Measurements from ENCODE around the gene SDK1.

The SDK1 gene

DNA sequence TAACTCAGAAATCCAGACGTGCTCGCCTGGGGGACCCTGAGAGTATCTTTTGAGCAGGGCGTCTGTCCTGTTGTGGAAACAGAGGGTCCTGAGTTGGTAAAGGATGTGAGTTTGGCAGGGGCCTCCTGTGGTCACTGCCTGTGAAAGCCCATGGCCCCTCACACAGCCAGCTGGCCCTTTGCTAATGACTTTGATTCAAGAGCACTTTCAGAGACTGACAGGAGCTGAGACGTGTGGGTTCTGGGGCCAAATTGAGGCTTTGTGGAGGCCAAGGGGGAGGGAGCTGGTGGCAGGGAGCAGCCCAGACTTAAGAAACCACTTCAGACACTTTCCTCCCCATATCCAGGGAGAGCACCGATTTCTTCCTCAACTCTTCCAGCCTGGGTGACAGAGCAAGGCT is 921.6 kb downstream of the SDK1 start:
- H3K9me3 ChIP-seq (ENCODE audit: control insufficient read depth in 5 of 5, low read length in 5 of 5): no peaks in the 10 kb centered on the region
- no peaks in the 10 kb centered on the region for H3K4me1 ChIP-seq (ENCODE audit: control insufficient read depth in 5 of 5, insufficient read depth in 5 of 5, low read length in 5 of 5)
- H3K9ac ChIP-seq (ENCODE audit: low read length in 5 of 5): no peak overlapping the region
- no peak overlapping the region for H3K27ac ChIP-seq (ENCODE audit: low read depth, low read length)
- H3K27me3 ChIP-seq (ENCODE audit: control insufficient read depth in 5 of 5, insufficient read depth in 4 of 5, low read length in 5 of 5): no peaks in the 10 kb centered on the region
- H3K36me3 ChIP-seq (ENCODE audit: control insufficient read depth in 5 of 5, insufficient read depth in 5 of 5, low read length in 5 of 5): peaks cover 0 to 14% (median 0%) of the 10 kb centered on the region in 5 donors
- no peak overlapping the region for H3K4me3 ChIP-seq (ENCODE audit: low read depth in 1 of 5, low read length in 5 of 5)

DNA sequence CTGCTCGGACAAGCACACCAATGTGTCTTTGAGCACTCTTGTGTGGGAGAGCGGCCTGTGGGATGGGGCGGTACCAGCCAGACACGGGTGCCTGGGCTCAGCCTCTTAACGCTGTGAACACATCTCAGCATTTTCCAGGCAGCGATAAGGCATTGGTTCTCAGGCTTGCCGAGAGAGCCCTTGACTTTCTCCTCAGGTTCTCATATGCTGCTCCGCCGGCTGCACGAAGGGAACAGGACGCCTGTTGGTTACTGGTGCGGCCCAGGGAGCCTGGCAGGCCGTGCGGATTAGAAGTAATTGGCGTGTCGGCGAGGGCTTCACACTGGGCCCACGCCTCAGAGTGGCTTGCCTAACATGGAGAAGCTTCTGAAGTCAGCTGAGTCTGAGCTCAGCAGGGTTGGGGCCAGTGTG is 924.3 kb downstream of the SDK1 start:
- Histone ChIP-seq H3K27me3 (ENCODE audit: control insufficient read depth in 5 of 5, insufficient read depth in 4 of 5, low read length in 5 of 5) (no peaks in the 10 kb centered on the region), H3K9ac (ENCODE audit: low read length in 5 of 5) (no peak overlapping the region), H3K27ac (ENCODE audit: low read depth, low read length) (no peak overlapping the region), H3K4me1 (ENCODE audit: control insufficient read depth in 5 of 5, insufficient read depth in 5 of 5, low read length in 5 of 5) (no peaks in the 10 kb centered on the region), H3K36me3 (ENCODE audit: control insufficient read depth in 5 of 5, insufficient read depth in 5 of 5, low read length in 5 of 5) (peaks cover 0 to 14% (median 0%) of the 10 kb centered on the region in 5 donors), H3K9me3 (ENCODE audit: control insufficient read depth in 5 of 5, low read length in 5 of 5) (no peaks in the 10 kb centered on the region), H3K4me3 (ENCODE audit: low read depth in 1 of 5, low read length in 5 of 5) (no peak overlapping the region)

DNA sequence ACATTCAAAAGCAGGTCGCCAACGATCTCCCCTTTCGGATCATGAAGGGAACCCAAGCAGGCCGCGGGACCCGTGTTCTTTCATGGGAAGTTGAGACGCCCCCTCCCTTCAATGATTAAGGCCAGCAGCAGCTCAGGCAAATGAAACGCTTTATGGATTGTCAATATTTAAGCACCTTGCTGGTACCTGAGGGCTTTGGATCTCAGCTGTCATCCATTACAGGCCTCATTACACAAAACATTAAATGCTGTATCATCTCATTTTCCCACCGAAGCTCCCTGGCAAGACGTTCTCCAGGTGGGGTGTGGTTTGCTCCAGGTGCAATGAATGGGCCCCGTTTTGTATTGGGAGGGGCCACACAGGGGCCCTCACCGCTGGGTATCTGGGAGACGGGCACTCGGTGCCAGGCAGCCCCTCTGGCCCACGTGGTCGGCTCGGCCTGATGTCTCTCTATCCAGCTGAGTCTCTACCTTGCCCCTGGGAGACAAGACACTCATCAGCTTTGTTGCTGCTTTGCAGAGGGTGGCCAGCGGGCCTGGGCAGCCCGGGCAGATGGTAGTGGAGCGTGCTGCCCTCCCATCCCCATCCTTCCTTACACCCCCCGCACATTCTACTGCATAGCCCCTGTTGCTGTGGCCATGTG is 925.0 kb downstream of the SDK1 start:
- H3K27ac ChIP-seq (ENCODE audit: low read depth, low read length): no peak overlapping the region
- no peaks in the 10 kb centered on the region for H3K9me3 ChIP-seq (ENCODE audit: control insufficient read depth in 5 of 5, low read length in 5 of 5)
- no peaks in the 10 kb centered on the region for H3K27me3 ChIP-seq (ENCODE audit: control insufficient read depth in 5 of 5, insufficient read depth in 4 of 5, low read length in 5 of 5)
- H3K36me3 ChIP-seq (ENCODE audit: control insufficient read depth in 5 of 5, insufficient read depth in 5 of 5, low read length in 5 of 5): peaks cover 0 to 14% (median 0%) of the 10 kb centered on the region in 5 donors
- H3K4me1 ChIP-seq (ENCODE audit: control insufficient read depth in 5 of 5, insufficient read depth in 5 of 5, low read length in 5 of 5): no peaks in the 10 kb centered on the region
- H3K9ac ChIP-seq (ENCODE audit: low read length in 5 of 5): no peak overlapping the region
- no peak overlapping the region for H3K4me3 ChIP-seq (ENCODE audit: low read depth in 1 of 5, low read length in 5 of 5)

DNA sequence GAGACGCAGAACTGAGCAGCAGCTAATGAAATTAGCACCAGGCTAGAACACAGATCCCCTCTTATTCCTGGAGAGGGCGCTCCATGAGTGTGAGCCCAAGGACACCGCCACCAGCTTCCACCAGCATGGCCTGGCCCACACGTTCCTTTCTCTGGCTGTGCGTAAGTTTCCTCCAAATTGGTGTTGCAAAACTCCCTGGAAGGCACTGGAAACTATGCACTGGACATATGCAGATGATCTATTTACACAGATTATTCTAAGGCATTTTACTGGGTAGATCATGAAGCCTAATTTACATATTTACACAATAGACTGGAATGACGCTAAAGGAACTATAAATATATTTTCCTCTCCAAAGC is 925.5 kb downstream of the SDK1 start:
- peaks cover 0 to 10% (median 0%) of the 10 kb centered on the region in 5 donors for H3K36me3 ChIP-seq (ENCODE audit: control insufficient read depth in 5 of 5, insufficient read depth in 5 of 5, low read length in 5 of 5)
- H3K9ac ChIP-seq (ENCODE audit: low read length in 5 of 5): no peak overlapping the region
- no peaks in the 10 kb centered on the region for H3K9me3 ChIP-seq (ENCODE audit: control insufficient read depth in 5 of 5, low read length in 5 of 5)
- no peak overlapping the region for H3K4me3 ChIP-seq (ENCODE audit: low read depth in 1 of 5, low read length in 5 of 5)
- no peaks in the 10 kb centered on the region for H3K4me1 ChIP-seq (ENCODE audit: control insufficient read depth in 5 of 5, insufficient read depth in 5 of 5, low read length in 5 of 5)
- no peak overlapping the region for H3K27ac ChIP-seq (ENCODE audit: low read depth, low read length)
- no peaks in the 10 kb centered on the region for H3K27me3 ChIP-seq (ENCODE audit: control insufficient read depth in 5 of 5, insufficient read depth in 4 of 5, low read length in 5 of 5)

DNA sequence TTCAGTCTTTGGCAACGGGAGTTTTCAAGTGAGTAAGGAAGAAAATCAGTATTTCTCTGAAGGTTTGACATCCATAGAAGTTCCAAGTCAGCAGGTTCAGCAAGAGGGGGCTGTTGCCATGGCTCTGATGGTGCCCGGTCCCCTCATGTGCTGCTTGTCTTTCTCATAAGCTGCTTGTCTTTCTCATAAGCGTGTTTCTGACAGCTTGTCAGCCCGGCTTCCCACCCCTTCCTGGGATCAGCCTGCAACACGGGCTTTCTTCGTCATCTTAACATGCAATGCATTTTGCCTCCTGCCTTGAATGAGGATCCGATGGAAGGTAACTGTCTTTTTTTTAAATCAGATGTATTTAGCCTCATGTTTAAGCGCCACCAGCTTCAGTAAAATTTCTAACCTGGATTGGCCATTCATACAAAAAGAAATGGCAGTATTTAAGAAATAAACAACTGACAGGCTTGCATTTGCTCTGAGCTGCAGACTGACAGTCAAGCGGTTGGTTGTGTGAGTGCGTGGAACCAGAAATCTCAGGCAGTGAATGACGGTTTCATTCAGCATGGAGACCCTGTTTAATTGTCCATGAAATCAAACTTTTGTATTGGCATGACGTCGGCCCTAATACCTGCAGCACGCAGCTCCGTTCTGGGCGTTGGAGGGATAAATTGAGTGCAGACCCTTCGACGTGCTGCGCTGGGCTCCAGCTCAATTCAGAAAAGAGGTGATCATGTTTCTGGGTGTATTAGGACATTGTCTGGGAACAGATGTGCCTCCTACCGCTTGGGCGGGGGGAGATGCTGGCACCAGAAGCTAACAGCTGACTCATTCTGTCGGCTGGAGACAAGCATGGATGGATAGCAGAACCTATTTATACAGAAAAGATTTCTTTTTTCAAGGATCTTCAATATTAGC is 926.3 kb downstream of the SDK1 start:
- H3K4me3 ChIP-seq (ENCODE audit: low read depth in 1 of 5, low read length in 5 of 5): no peak overlapping the region
- H3K27me3 ChIP-seq (ENCODE audit: control insufficient read depth in 5 of 5, insufficient read depth in 4 of 5, low read length in 5 of 5): no peaks in the 10 kb centered on the region
- no peaks in the 10 kb centered on the region for H3K4me1 ChIP-seq (ENCODE audit: control insufficient read depth in 5 of 5, insufficient read depth in 5 of 5, low read length in 5 of 5)
- no peak overlapping the region for H3K27ac ChIP-seq (ENCODE audit: low read depth, low read length)
- no peak overlapping the region for H3K9ac ChIP-seq (ENCODE audit: low read length in 5 of 5)
- no peaks in the 10 kb centered on the region for H3K9me3 ChIP-seq (ENCODE audit: control insufficient read depth in 5 of 5, low read length in 5 of 5)
- peaks cover 0 to 7% (median 0%) of the 10 kb centered on the region in 5 donors for H3K36me3 ChIP-seq (ENCODE audit: control insufficient read depth in 5 of 5, insufficient read depth in 5 of 5, low read length in 5 of 5)

DNA sequence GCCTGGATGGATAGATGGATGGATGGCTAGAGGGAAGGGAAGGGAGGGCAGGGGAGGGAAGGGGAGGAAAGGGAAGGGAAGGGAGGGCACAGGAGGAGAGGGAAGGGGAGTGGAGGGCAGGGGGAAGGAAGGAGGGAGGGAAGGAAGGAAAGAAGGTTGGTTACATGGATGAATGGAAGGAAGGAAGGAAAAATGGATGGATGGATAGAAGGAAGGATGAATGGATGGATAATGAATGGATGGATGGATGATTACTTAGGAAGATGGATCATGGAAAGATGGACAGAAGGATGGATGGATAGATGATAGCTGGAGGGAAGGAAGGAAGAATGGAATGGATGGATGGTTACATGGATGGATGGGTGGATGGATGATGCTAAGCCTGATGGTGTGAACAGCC is 929.3 kb downstream of the SDK1 start:
- Histone ChIP-seq H3K9ac (ENCODE audit: low read length in 5 of 5) (no peak overlapping the region), H3K9me3 (ENCODE audit: control insufficient read depth in 5 of 5, low read length in 5 of 5) (no peaks in the 10 kb centered on the region), H3K4me1 (ENCODE audit: control insufficient read depth in 5 of 5, insufficient read depth in 5 of 5, low read length in 5 of 5) (no peaks in the 10 kb centered on the region), H3K36me3 (ENCODE audit: control insufficient read depth in 5 of 5, insufficient read depth in 5 of 5, low read length in 5 of 5) (peaks cover 0 to 4% (median 0%) of the 10 kb centered on the region in 5 donors), H3K4me3 (ENCODE audit: low read depth in 1 of 5, low read length in 5 of 5) (no peak overlapping the region), H3K27me3 (ENCODE audit: control insufficient read depth in 5 of 5, insufficient read depth in 4 of 5, low read length in 5 of 5) (no peaks in the 10 kb centered on the region), H3K27ac (ENCODE audit: low read depth, low read length) (no peak overlapping the region)

DNA sequence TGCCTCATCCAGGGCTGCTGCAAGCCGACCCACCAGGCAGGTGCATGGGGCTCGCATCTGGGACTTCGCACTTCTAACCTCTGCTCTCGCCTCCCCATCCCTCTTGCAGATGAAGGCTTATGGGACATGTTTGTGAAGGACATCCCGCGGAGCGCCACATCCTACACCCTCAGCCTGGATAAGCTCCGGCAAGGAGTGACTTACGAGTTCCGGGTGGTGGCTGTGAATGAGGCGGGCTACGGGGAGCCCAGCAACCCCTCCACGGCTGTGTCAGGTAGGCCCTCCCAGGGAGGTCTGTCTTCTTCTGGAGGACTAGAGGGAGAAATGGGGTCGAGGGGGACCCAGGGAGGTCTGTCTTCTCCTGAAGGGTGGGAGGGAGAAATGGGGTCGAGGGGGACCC is 932.1 kb downstream of the SDK1 start:
- Histone ChIP-seq H3K4me3 (ENCODE audit: low read depth in 1 of 5, low read length in 5 of 5) (no peak overlapping the region), H3K9me3 (ENCODE audit: control insufficient read depth in 5 of 5, low read length in 5 of 5) (no peaks in the 10 kb centered on the region), H3K9ac (ENCODE audit: low read length in 5 of 5) (no peak overlapping the region), H3K27ac (ENCODE audit: low read depth, low read length) (no peak overlapping the region), H3K27me3 (ENCODE audit: control insufficient read depth in 5 of 5, insufficient read depth in 4 of 5, low read length in 5 of 5) (no peaks in the 10 kb centered on the region), H3K36me3 (ENCODE audit: control insufficient read depth in 5 of 5, insufficient read depth in 5 of 5, low read length in 5 of 5) (peaks cover 0 to 2% (median 0%) of the 10 kb centered on the region in 5 donors), H3K4me1 (ENCODE audit: control insufficient read depth in 5 of 5, insufficient read depth in 5 of 5, low read length in 5 of 5) (no peaks in the 10 kb centered on the region)

DNA sequence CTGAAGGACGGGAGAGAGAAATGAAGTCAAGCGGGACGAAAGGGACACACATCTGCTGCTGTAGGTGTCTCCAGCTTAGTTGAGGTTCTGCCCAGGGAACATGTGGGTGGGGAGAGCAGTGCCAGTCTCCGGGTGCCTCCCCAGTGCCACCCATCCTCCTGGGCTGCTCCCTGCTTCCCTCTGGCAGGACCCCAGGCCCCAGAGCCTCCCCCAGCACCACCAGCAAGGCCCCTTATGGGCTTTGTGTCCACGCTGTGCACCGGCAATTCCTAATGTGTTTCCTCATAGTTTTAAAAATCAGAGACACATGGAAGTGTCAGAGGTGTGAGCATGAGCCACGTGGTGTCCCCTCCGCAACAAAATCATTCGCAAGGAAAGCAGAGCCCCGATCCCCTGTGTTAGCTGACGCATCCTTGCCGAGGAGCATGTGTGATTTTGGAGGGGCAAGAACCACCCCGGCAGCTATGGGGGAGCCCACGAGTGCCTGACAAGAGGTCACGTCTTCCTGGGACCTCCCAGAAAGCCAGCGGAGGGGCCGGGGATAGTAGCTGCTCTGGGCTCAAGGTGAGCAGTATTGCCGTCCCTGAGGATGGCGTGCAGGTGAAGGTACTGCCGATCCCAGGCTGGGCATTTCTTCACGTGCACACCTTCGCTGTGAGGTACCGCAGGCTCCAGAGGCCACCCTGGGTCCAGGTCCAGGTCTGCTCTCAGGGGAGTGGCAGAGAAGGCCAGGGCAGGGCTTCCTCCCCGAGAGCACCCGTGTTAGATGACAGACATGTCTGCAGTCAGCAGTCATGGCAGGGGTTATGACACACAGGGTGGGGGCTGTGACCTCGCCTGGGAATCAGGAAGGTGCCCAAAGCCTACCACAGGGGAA is 932.8 kb downstream of the SDK1 start:
- Histone ChIP-seq H3K9me3 (ENCODE audit: control insufficient read depth in 5 of 5, low read length in 5 of 5) (no peaks in the 10 kb centered on the region), H3K36me3 (ENCODE audit: control insufficient read depth in 5 of 5, insufficient read depth in 5 of 5, low read length in 5 of 5) (peaks cover 0 to 2% (median 0%) of the 10 kb centered on the region in 5 donors), H3K27me3 (ENCODE audit: control insufficient read depth in 5 of 5, insufficient read depth in 4 of 5, low read length in 5 of 5) (no peaks in the 10 kb centered on the region)

DNA sequence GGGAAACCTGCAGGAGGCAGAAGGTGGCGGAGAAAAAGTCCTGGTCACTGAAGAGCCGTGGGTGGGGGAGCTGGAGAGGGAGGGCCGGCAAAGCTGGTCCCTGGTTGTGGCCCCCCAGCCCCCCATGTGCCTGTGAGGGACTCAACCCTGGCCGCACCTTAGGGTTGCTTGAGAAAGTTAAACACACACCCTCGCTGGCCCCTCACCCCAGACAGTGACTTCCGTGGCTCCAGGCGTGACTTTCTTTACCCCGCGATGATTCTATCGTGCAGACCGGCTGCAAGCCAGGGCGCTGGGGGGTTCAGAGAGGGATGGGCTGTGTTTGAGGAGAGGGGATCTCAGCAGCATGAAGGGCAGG is 933.4 kb downstream of the SDK1 start:
- H3K9ac ChIP-seq (ENCODE audit: low read length in 5 of 5): no peak overlapping the region
- no peaks in the 10 kb centered on the region for H3K27me3 ChIP-seq (ENCODE audit: control insufficient read depth in 5 of 5, insufficient read depth in 4 of 5, low read length in 5 of 5)
- peaks cover 0 to 4% (median 0%) of the 10 kb centered on the region in 5 donors for H3K36me3 ChIP-seq (ENCODE audit: control insufficient read depth in 5 of 5, insufficient read depth in 5 of 5, low read length in 5 of 5)
- H3K4me1 ChIP-seq (ENCODE audit: control insufficient read depth in 5 of 5, insufficient read depth in 5 of 5, low read length in 5 of 5): no peaks in the 10 kb centered on the region
- no peak overlapping the region for H3K4me3 ChIP-seq (ENCODE audit: low read depth in 1 of 5, low read length in 5 of 5)
- H3K9me3 ChIP-seq (ENCODE audit: control insufficient read depth in 5 of 5, low read length in 5 of 5): no peaks in the 10 kb centered on the region
- no peak overlapping the region for H3K27ac ChIP-seq (ENCODE audit: low read depth, low read length)

More for the DNA sequence above, 932.8 kb downstream of the SDK1 start:
- no peak overlapping the region for H3K4me3 ChIP-seq (ENCODE audit: low read depth in 1 of 5, low read length in 5 of 5)
- H3K4me1 ChIP-seq (ENCODE audit: control insufficient read depth in 5 of 5, insufficient read depth in 5 of 5, low read length in 5 of 5): no peaks in the 10 kb centered on the region
- H3K27ac ChIP-seq (ENCODE audit: low read depth, low read length): no peak overlapping the region
- H3K9ac ChIP-seq (ENCODE audit: low read length in 5 of 5): no peak overlapping the region

Data from subcutaneous abdominal adipose tissue (tissue), 5 donors.